Fibroblast of skin of back (primary cell): ENCODE measurements around the gene ZDHHC14.
A peak's percentile ranks its signal among the peaks of the same experiment; 100 is the strongest.

Experiments used
- DNase-seq: peaks from one replicate; pipeline ENCODE4 v3.0.0-alpha.2; 2013

ZDHHC14 gene

DNA sequence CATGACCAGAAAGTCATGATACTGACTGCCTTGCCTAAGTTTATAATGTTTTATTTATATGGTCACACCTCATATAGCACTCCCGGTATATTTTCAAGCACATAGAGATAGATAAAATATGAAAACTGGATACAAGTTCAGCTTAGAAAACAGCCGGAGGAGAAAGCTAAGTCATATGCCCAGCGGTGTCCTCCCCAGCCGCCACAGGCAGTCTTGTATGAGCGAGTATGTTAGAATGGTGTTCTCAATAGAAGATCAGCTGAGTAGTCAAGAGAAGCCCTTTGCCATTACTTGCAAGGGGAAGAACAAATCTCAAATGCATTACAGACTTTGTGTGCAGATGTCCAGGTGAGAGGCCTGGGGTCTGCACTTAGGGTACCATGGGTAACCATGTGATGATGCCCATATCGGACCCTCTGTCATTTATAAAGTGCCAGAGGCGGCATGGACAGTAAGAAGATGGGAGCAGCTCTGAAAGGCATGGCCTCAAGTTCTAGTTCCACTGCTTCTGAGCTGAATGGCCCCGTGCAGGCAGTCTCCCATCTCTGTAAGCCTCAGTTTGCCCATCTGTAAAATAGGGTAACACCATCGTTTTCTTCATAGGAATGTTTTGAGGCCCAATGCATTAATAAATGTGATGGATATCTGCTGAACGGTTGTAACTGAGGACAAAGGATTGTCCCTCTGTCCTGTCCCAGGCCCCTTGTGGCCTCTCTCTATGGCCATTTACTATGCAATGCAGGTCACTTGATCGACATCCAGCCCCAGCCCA is 246.4 kb downstream of the ZDHHC14 start:
- no peak for DNase-seq

- no peak for DNase-seq
Observed at GRCh38 chr6:157628463-157628862, 247.5 kb downstream of the ZDHHC14 start.

DNA sequence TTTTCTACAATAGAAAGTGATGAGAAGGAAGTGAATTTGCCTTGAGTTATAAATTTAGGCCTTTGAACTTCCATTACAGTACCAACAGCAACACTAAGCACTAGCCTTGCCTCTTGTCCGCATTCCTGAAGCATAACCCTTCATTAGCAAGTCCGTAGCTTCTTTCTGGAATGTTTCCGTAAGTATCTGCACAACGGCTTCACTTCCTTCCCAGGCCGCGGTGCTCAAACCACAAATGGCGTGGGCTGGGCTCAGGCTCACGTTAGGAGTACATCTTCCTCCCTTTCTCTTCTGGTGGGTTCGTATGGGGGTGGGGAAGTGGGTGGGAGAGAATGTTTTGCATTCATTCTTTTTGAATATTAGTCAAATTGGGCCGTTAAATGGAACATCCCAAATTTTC is 248.2 kb downstream of the ZDHHC14 start:
- peak; percentile 56 for DNase-seq

- DNase-seq, result no peak
Observed at GRCh38 chr6:157630463-157631080, 249.6 kb downstream of the ZDHHC14 start.

DNA sequence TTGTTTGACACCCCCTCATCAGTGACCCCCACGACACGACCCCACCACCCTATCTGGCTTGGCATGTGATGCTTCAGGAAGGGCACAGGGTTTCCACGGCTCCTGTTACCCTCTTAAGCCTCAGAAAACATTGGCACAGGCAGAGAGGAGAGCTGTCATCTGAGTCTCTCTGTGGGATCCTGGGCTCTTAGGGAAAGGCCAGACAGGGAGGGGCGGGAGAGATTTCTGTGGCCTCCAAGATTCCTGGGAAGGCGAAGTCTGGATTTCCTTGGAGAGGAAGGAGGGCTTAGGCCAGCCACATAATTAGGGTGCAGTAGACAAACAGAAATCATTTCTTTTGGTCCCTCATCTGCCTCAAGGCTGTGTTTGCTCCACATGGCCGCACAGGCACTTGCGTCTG is 250.4 kb downstream of the ZDHHC14 start:
- DNase-seq, result peak; percentile 65

DNA sequence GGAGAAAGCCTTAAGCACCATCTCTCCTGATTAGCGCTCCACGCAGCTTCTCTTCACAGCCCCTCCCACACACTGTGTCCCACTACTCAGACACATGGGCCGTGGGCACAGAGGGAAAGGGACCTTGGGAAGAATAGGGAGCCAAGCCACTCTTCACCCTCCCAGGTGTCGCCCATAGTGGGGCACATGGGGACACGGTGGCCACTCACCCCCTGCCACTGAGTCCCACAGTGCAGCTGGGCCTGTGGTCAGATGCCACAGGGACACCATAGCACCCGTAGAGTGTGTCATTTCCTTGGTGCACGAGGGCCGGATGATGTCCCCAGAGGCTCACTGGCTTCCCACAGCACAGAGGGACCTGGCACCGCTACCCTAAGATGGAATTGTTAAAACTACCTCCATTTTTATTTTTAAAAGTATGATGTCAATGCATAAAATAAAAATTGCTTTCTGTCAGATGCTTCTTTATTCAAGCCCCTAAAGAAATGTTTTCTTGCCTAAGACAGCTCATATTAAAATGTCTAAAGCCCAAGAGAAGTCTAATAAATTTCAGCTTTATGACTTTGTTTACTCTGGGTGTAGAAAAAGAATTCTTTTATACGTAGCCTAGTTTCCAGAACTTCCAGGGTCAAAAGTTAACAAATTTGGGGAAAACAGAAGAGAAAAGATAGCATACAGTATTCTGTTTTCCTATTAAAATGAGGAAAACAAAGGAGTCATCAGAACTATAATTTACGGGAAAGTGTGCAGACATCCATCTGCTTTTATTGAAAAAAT is 251.0 kb downstream of the ZDHHC14 start:
- no peak for DNase-seq

DNA sequence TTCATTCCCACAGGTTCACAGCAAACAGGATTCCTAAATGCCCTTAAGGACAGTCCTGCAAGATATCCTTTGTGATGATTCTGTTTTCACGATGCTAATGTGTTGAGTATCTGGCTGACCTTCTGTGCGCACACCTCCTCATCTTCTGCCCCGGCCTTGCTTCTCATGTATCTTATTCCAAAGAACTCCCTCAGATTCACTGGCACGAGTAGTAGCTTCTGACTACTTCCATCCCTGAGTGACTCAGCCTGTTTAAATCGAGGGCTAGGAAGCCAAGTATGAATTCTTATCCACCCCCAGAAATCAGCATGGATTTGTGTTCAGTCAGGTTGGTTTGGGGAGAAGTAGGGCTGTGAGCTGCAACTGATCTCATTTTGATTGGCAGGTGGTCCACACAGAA is 251.8 kb downstream of the ZDHHC14 start:
- peak; percentile 50 for DNase-seq

- no peak for DNase-seq
Observed at GRCh38 chr6:157634546-157634945, 253.6 kb downstream of the ZDHHC14 start.

- DNase-seq, result no peak
Observed at GRCh38 chr6:157635388-157636244, 254.6 kb downstream of the ZDHHC14 start.

DNA sequence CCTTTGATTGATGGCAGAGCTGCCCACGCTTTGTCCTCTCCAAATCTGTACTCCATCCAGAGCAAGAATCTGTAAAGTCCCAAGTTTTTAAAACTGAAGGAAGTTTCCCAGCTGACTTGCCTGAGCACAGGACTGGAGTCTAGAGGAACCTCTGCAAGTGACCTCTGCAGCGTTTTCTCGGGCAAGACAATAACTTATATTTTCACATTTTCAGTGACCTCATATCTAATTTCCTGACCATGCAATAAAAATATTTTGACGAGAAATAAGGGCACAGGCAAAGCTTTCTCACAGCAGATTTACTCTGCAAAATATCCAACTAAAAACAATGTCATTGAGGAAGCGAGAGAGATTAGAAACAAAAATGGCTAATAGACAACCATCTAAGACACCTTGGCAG is 256.5 kb downstream of the ZDHHC14 start:
- DNase-seq, result no peak

DNA sequence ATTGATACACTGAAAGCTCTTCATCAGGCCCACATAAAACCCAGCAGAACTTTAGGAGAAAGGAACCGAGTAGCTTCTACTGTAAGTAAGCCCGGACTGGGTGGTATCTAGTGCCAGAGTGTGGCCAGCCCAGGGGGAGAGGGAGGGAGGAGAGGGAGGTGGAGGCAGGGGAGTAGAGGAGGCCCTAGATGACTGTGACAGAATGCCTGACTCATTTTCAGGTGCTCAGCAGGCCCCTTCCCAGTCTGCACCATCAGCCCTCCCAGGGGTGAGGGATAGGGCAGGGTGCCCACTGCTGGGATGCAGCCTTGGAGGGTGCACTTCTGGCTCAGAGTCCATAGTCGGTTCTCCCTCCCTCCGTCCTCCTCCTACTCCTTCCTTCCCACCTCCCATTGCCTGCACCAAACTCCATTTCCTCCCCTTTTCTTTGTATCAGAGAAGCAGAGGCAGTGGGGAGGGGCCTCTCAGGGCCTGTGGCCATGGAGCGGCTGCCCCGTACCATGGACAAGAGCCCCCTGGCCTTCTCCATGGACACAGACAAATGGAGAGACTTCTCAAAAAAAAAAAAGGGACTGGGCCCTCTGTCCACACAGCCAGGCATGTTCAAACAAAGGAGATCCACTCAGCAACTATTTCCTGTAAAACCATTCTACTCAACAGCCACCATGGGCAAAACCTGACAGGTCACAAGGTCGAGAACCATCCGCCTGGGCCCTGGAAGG is 257.1 kb downstream of the ZDHHC14 start:
- no peak for DNase-seq

- no peak for DNase-seq
Observed at GRCh38 chr6:157638779-157639178, 257.8 kb downstream of the ZDHHC14 start.

DNA sequence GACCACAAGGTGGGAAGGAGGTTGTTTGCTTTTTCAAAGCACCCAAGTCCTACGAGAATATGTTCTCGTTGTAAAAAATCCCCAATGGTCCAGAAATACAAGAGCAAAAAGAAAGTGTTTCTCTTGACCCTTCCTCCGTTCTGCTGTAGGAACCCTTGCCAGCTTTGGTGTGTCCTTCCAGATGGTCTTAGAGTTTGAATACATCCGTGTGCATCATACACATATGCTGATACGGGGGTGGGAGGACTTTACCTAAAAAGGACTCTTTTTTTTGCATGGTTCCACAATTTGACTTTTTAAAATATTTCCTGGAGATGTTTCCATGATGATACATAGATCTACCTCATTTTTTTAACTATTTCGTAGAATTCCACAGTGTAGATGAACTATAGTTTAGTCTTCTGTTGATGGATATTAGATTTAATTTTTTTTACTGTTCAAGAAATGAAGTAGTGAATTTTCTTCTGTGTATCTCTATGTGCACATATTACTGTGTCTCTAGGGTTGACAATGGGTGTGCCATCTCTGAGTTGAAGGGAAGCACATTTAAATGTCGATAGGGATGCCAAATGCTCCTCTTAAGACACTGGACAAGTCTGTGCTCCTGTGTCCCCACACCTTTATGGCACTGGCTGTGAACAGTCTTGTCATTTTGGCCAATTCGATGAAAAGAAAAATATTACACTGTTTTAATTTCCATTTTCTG is 259.9 kb downstream of the ZDHHC14 start:
- peak; percentile 24 for DNase-seq

DNA sequence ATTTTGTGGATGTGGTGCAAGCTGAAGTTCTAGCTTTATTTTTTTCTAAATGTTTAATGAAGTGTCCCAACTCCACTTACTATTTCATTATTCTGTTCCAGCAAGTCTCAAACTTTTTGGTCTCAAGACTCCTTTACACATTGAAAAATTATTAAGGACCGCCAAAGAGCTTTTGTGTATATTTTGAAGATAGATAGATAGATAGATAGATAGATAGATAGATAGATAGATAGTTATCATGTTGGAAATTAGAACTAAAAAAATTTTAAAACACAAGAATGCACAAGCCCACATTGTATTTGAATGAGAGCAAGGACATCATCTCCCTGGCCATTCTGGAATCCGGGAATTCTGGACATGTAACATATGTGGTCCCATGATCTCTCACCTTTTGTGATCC is 260.8 kb downstream of the ZDHHC14 start:
- DNase-seq, result no peak

- DNase-seq, result no peak
Observed at GRCh38 chr6:157642736-157643135, 261.7 kb downstream of the ZDHHC14 start.

DNA sequence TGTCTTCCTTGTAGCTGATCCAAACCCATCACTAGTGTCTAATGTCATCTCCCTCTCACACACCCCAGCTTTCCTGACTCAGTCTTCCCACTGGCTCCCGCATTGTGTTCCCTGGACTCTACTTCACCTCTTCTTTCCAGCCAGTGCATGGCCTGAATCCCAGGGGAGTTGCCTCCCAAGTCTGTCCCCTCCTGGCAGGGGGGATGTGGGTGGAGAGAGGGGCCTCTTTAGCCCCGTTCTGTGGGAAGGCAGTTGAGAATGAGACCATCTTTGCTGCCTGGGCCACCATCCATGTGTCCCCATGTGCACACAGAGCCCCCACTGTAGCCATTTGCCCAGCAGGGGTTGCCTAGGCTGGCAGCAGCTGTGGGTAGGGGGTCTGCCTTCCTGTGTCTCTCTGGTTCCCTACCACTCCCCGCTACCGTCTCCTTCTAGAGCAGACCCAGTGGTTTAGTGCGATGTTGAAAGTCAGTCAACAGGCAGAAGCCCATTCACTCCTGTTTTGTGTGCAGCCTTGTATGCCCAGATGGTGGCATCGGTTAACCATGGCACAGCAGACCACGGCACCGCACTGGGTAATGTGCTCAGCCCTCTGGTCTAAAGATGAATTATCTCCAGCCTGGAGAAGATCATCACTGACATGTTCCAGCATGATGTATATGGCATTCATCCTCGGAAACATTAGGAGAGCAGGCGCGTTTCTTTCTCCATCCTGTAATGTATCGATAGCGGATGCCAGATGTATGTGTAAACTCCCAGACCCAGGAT is 263.2 kb downstream of the ZDHHC14 start:
- peak; percentile 54 for DNase-seq

DNA sequence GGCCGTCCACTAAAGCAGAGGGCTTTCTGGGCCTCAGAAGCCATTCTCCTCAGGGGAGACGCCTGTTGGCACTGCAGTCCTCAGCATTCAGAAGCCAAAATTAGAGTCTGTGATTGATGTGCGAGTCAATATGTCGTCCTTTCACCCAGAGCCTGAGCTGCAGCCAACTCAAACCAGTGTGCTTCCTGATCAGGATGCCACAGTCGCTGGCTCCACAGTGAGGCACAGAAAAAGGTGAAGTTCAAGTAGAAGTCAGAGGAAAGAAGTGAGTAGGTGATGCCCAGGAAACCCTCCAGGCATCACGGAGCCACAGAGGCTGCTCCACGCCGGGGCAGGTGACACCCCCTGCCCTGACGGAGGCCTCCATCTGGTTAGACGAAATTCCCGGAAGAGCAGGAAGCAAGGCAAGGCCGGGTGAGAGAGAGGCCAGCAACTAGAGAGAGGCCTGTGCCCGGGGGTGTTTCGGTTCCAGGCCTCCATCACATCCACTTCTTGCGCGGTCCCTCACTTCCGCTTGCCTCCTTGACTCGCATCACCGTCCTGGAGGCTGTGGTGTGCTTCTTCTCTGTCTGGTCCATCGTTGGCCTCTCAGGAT is 264.3 kb downstream of the ZDHHC14 start:
- no peak for DNase-seq

GRCh38 chr6:157646012-157646411 is 265.0 kb downstream of the ZDHHC14 start:
- no peak for DNase-seq

- DNase-seq, result no peak
Observed at GRCh38 chr6:157647261-157647915, 266.4 kb downstream of the ZDHHC14 start.
